Hepatocyte (in vitro differentiated cells): Measurements from ENCODE around the gene ZFYVE9.

Source experiments
- EZH2 ChIP-seq: fragments of 200-600 bp; sonication (generic); IDR thresholded peaks from 2 replicates; pipeline ENCODE4 v1.6.1; 2016; ENCODE audit warnings: antibody characterized with exemption, mild to moderate bottlenecking, borderline replicate concordance
- TF ChIP-seq, protein P1 (sequence below): fragments of 200-600 bp; sonication (generic); IDR thresholded peaks from 2 replicates; pipeline ENCODE4 v1.5.1; 2016; ENCODE audit warnings: antibody characterized with exemption, mild to moderate bottlenecking; ENCODE audit not compliant: poor library complexity

DNA sequence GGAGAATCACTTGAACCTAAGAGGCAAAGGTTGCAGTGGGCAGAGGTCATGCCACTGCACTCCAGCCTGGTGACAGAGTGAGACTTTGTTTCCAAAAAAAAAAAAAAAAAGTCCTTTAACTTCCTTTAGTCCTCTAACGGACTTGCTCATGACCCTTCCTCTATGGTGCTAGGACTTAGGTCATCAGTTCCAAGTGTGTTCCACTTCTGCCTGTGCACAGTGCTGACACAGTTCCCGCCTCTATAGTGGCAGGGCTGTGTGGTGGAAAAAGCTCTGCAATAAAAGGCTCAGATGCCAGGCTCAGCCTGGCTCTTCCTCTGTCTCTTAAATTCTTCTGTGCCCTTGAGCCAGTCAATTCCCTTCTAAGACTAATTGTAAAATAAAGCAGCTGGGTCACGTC is 202.1 kb downstream of the ZFYVE9 start:
- TF ChIP-seq, protein P1, sequence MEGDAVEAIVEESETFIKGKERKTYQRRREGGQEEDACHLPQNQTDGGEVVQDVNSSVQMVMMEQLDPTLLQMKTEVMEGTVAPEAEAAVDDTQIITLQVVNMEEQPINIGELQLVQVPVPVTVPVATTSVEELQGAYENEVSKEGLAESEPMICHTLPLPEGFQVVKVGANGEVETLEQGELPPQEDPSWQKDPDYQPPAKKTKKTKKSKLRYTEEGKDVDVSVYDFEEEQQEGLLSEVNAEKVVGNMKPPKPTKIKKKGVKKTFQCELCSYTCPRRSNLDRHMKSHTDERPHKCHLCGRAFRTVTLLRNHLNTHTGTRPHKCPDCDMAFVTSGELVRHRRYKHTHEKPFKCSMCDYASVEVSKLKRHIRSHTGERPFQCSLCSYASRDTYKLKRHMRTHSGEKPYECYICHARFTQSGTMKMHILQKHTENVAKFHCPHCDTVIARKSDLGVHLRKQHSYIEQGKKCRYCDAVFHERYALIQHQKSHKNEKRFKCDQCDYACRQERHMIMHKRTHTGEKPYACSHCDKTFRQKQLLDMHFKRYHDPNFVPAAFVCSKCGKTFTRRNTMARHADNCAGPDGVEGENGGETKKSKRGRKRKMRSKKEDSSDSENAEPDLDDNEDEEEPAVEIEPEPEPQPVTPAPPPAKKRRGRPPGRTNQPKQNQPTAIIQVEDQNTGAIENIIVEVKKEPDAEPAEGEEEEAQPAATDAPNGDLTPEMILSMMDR, result no peak
- TF ChIP-seq EZH2, result no peak
